Epithelial cell of alveolus of lung (primary cell): ENCODE data around the gene UGDH. TPM values are rescaled to one million over a fixed set of nuclear protein-coding genes. Genes with fewer than 3 reads are reported as not detected.

Experiments
- total RNA-seq: library from RNA; depleted of rRNA; stranded (reverse); fragments of >200 nt; gene quantifications from 2 replicates; pipeline ENCODE4 v1.2.1, GENCODE V29; 2015

UGDH gene
- total RNA-seq = 73.9 and 125 TPM in 2 replicates

GRCh38 chr4:39527296-39528060 is at the start of gene UGDH:
TSS of gene UGDH (minus strand) at chr4:39527439. CDS start at chr4:39521512, 5,927 bp downstream.

DNA sequence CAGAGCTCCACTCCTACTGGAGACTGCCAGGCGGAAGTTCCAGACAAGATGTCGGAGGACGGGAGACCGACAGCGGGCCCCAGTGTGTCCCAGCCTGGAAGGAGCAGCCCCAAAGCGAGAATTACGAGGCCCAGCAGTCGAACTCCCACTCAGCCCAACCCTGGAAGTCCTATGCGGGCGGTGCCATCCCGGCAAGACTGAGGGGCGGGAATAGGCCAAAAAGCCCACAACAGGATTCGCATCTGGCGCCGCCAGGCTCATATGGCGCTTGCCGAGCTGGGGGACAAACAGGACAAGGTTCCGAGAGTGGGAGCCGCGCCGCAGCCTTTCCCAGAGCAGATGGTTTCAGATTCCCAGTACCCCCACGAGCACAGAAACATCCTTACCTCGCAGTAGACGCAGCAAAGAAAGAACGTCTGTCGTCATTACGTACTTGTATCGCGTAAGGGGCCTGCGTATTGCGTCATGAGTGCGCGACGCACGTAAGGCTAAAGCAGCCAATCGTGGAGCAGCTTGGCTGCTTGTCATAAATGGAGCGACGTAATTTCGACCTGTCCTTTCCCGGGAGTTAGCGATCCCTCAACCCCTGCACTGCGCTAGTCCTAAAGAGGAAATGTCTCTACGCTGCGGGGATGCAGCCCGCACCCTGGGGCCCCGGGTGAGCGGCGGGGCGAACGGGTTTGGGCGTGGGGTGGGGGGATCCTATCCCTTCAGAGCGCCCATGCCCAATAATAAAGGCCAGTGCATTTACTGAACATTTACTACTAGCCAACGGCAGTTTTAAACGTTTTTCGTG is 68.5 kb downstream of the UGDH start, which contains the start of the genes LIAS and RPL9:
Gene LIAS (plus strand): TSS at position 552 of the 796 bp plus-strand sequence. CDS start 62 bp downstream, at position 614.
Gene RPL9 (minus strand): TSS at position 418 of the 796 bp plus-strand sequence. CDS start 483 bp downstream, outside the sequence.

Other genes starting within 250 kb of the UGDH start
- 22.6 and 33.1 TPM in 2 replicates for gene RFC1, start 161.1 kb downstream of the UGDH start, total RNA-seq
- gene KLB, start 120.5 kb downstream of the UGDH start, total RNA-seq = not detected in 2 replicates
- 4,418 and 7,032 TPM in 2 replicates for gene RPL9, start 68.5 kb downstream of the UGDH start, total RNA-seq
- 7.6 and 14.9 TPM in 2 replicates for gene LIAS, start 68.4 kb downstream of the UGDH start, total RNA-seq
- 14.7 and 28.8 TPM in 2 replicates for gene SMIM14, start 111.4 kb upstream of the UGDH start, total RNA-seq
- 28.0 and 28.3 TPM in 2 replicates for gene UBE2K, start 170.7 kb upstream of the UGDH start, total RNA-seq